ENCODE results near the gene DNAJC1. TPM values are rescaled to one million over a fixed set of nuclear protein-coding genes. Genes with fewer than 3 reads are reported as not detected.
A peak's percentile ranks its signal among the peaks of the same experiment; 100 is the strongest.

Gene DNAJC1
- total and polyA plus RNA-seq, 5 donors from 2014 or later, result 12.9 to 27.5 (median 22.7) TPM

GRCh38 chr10:21969326-21970287, 33.9 kb downstream of the DNAJC1 start:
- Mint-ChIP-seq H3K4me3 (no peak overlapping the region), H3K9me3 (peaks cover 0 to 6% (median 2%) of the 10 kb centered on the region in 7 donors)

GRCh38 chr10:21964983-21965665, 38.4 kb downstream of the DNAJC1 start:
- ATAC-seq (ENCODE audit: low read depth in 2 of 2), result no peak
- H3K27me3 Mint-ChIP-seq, result no peaks in the 10 kb centered on the region

More at GRCh38 chr10:21969326-21970287, 33.9 kb downstream of the DNAJC1 start:
- Histone ChIP-seq H3K27me3 (ENCODE audit: control insufficient read depth, insufficient read depth, low read length) (no peaks in the 10 kb centered on the region), H3K36me3 (ENCODE audit: control insufficient read depth, insufficient read depth, low read length) (no peaks in the 10 kb centered on the region), H3K4me3 (ENCODE audit: low read depth, low read length) (no peak overlapping the region), H3K27ac (ENCODE audit: insufficient read depth, low read length, poor library complexity, severe bottlenecking) (no peak overlapping the region), H3K9me3 (ENCODE audit: control insufficient read depth in 2 of 2, low read length in 2 of 2) (no peaks in the 10 kb centered on the region), H3K4me1 (ENCODE audit: control insufficient read depth, insufficient read depth, low read length, poor library complexity, severe bottlenecking) (no peaks in the 10 kb centered on the region)
- DNase-seq, result no peak
- H3K36me3 Mint-ChIP-seq, result no peaks in the 10 kb centered on the region
- no peak overlapping the region for H3K27ac Mint-ChIP-seq
- H3K27me3 Mint-ChIP-seq, result no peaks in the 10 kb centered on the region
- H3K4me1 Mint-ChIP-seq, result peaks cover 0 to 6% (median 4%) of the 10 kb centered on the region in 4 donors
- no peak for ATAC-seq (ENCODE audit: low read depth in 2 of 2)

GRCh38 chr10:21962358-21962757, 41.2 kb downstream of the DNAJC1 start:
- peaks cover 0 to 6% (median 4%) of the 10 kb centered on the region in 7 donors for H3K9me3 Mint-ChIP-seq
- H3K27ac Mint-ChIP-seq, result no peak overlapping the region
- H3K36me3 ChIP-seq (ENCODE audit: control insufficient read depth, insufficient read depth, low read length), result no peaks in the 10 kb centered on the region
- no peak overlapping the region for H3K4me3 ChIP-seq (ENCODE audit: low read depth, low read length)
- H3K27ac ChIP-seq (ENCODE audit: insufficient read depth, low read length, poor library complexity, severe bottlenecking), result no peak overlapping the region
- ATAC-seq (ENCODE audit: low read depth in 2 of 2), result no peak
- no peaks in the 10 kb centered on the region for H3K27me3 ChIP-seq (ENCODE audit: control insufficient read depth, insufficient read depth, low read length)
- H3K4me3 Mint-ChIP-seq, result no peak overlapping the region
- H3K4me1 ChIP-seq (ENCODE audit: control insufficient read depth, insufficient read depth, low read length, poor library complexity, severe bottlenecking), result no peaks in the 10 kb centered on the region
- H3K36me3 Mint-ChIP-seq, result no peaks in the 10 kb centered on the region
- no peak for DNase-seq
- H3K9me3 ChIP-seq (ENCODE audit: control insufficient read depth in 2 of 2, low read length in 2 of 2), result no peaks in the 10 kb centered on the region
- no peaks in the 10 kb centered on the region for H3K27me3 Mint-ChIP-seq
- peaks cover 15 to 18% (median 16%) of the 10 kb centered on the region in 4 donors for H3K4me1 Mint-ChIP-seq

More at GRCh38 chr10:21964983-21965665, 38.4 kb downstream of the DNAJC1 start:
- no peaks in the 10 kb centered on the region for H3K9me3 ChIP-seq (ENCODE audit: control insufficient read depth in 2 of 2, low read length in 2 of 2)
- Mint-ChIP-seq H3K4me3 (no peak overlapping the region), H3K4me1 (peaks cover 11 to 13% (median 12%) of the 10 kb centered on the region in 4 donors), H3K36me3 (no peaks in the 10 kb centered on the region), H3K9me3 (peaks cover 0 to 6% (median 2%) of the 10 kb centered on the region in 7 donors), H3K27ac (no peak overlapping the region)
- no peak overlapping the region for H3K27ac ChIP-seq (ENCODE audit: insufficient read depth, low read length, poor library complexity, severe bottlenecking)
- DNase-seq, result no peak
- no peaks in the 10 kb centered on the region for H3K4me1 ChIP-seq (ENCODE audit: control insufficient read depth, insufficient read depth, low read length, poor library complexity, severe bottlenecking)
- no peak overlapping the region for H3K4me3 ChIP-seq (ENCODE audit: low read depth, low read length)
- H3K27me3 ChIP-seq (ENCODE audit: control insufficient read depth, insufficient read depth, low read length), result no peaks in the 10 kb centered on the region
- no peaks in the 10 kb centered on the region for H3K36me3 ChIP-seq (ENCODE audit: control insufficient read depth, insufficient read depth, low read length)

- ATAC-seq (ENCODE audit: low read depth in 2 of 2), result no peak
- DNase-seq, result no peak
- Histone ChIP-seq H3K4me1 (ENCODE audit: control insufficient read depth, insufficient read depth, low read length, poor library complexity, severe bottlenecking) (no peaks in the 10 kb centered on the region), H3K27me3 (ENCODE audit: control insufficient read depth, insufficient read depth, low read length) (no peaks in the 10 kb centered on the region), H3K36me3 (ENCODE audit: control insufficient read depth, insufficient read depth, low read length) (no peaks in the 10 kb centered on the region), H3K9me3 (ENCODE audit: control insufficient read depth in 2 of 2, low read length in 2 of 2) (no peaks in the 10 kb centered on the region), H3K27ac (ENCODE audit: insufficient read depth, low read length, poor library complexity, severe bottlenecking) (no peak overlapping the region), H3K4me3 (ENCODE audit: low read depth, low read length) (no peak overlapping the region)
- Mint-ChIP-seq H3K4me3 (no peak overlapping the region), H3K9me3 (peaks cover 0 to 6% (median 2%) of the 10 kb centered on the region in 7 donors), H3K4me1 (peaks cover 15 to 18% (median 16%) of the 10 kb centered on the region in 4 donors), H3K36me3 (no peaks in the 10 kb centered on the region), H3K27ac (peak overlapping the region in 1 of 3 donors; percentile 21), H3K27me3 (no peaks in the 10 kb centered on the region)
These were observed 41.7 kb downstream of the DNAJC1 start for GRCh38 chr10:21961847-21962246.

GRCh38 chr10:21959998-21960397, 43.5 kb downstream of the DNAJC1 start:
- peaks cover 15 to 18% (median 16%) of the 10 kb centered on the region in 4 donors for H3K4me1 Mint-ChIP-seq
- peak overlapping the region in 2 of 3 donors; percentile 1 to 29 for H3K27ac Mint-ChIP-seq
- H3K9me3 Mint-ChIP-seq, result peaks cover 0 to 4% (median 0%) of the 10 kb centered on the region in 7 donors
- no peaks in the 10 kb centered on the region for H3K36me3 Mint-ChIP-seq
- Histone ChIP-seq H3K27me3 (ENCODE audit: control insufficient read depth, insufficient read depth, low read length) (no peaks in the 10 kb centered on the region), H3K9me3 (ENCODE audit: control insufficient read depth in 2 of 2, low read length in 2 of 2) (no peaks in the 10 kb centered on the region), H3K27ac (ENCODE audit: insufficient read depth, low read length, poor library complexity, severe bottlenecking) (no peak overlapping the region), H3K36me3 (ENCODE audit: control insufficient read depth, insufficient read depth, low read length) (no peaks in the 10 kb centered on the region), H3K4me3 (ENCODE audit: low read depth, low read length) (no peak overlapping the region), H3K4me1 (ENCODE audit: control insufficient read depth, insufficient read depth, low read length, poor library complexity, severe bottlenecking) (no peaks in the 10 kb centered on the region)
- no peak overlapping the region for H3K4me3 Mint-ChIP-seq
- no peak for DNase-seq
- no peaks in the 10 kb centered on the region for H3K27me3 Mint-ChIP-seq
- ATAC-seq (ENCODE audit: low read depth in 2 of 2), result no peak

GRCh38 chr10:21954690-21955089, 48.8 kb downstream of the DNAJC1 start:
- Mint-ChIP-seq H3K36me3 (no peaks in the 10 kb centered on the region), H3K27ac (no peak overlapping the region), H3K4me3 (no peak overlapping the region), H3K27me3 (no peaks in the 10 kb centered on the region), H3K9me3 (no peaks in the 10 kb centered on the region), H3K4me1 (peaks cover 0 to 9% (median 4%) of the 10 kb centered on the region in 4 donors)
- no peaks in the 10 kb centered on the region for H3K9me3 ChIP-seq (ENCODE audit: control insufficient read depth in 2 of 2, low read length in 2 of 2)
- H3K4me3 ChIP-seq (ENCODE audit: low read depth, low read length), result no peak overlapping the region
- ATAC-seq (ENCODE audit: low read depth in 2 of 2) (no peak), DNase-seq (no peak)
- H3K27me3 ChIP-seq (ENCODE audit: control insufficient read depth, insufficient read depth, low read length), result no peaks in the 10 kb centered on the region
- no peaks in the 10 kb centered on the region for H3K4me1 ChIP-seq (ENCODE audit: control insufficient read depth, insufficient read depth, low read length, poor library complexity, severe bottlenecking)
- no peaks in the 10 kb centered on the region for H3K36me3 ChIP-seq (ENCODE audit: control insufficient read depth, insufficient read depth, low read length)
- H3K27ac ChIP-seq (ENCODE audit: insufficient read depth, low read length, poor library complexity, severe bottlenecking), result no peak overlapping the region

- ATAC-seq (ENCODE audit: low read depth in 2 of 2) (no peak), DNase-seq (no peak)
- Histone ChIP-seq H3K27ac (ENCODE audit: insufficient read depth, low read length, poor library complexity, severe bottlenecking) (no peak overlapping the region), H3K4me1 (ENCODE audit: control insufficient read depth, insufficient read depth, low read length, poor library complexity, severe bottlenecking) (no peaks in the 10 kb centered on the region), H3K9me3 (ENCODE audit: control insufficient read depth in 2 of 2, low read length in 2 of 2) (no peaks in the 10 kb centered on the region), H3K36me3 (ENCODE audit: control insufficient read depth, insufficient read depth, low read length) (no peaks in the 10 kb centered on the region), H3K27me3 (ENCODE audit: control insufficient read depth, insufficient read depth, low read length) (no peaks in the 10 kb centered on the region), H3K4me3 (ENCODE audit: low read depth, low read length) (no peak overlapping the region)
- no peaks in the 10 kb centered on the region for H3K36me3 Mint-ChIP-seq
- no peak overlapping the region for H3K27ac Mint-ChIP-seq
- H3K9me3 Mint-ChIP-seq, result no peaks in the 10 kb centered on the region
- H3K4me3 Mint-ChIP-seq, result no peak overlapping the region
- peaks cover 0 to 9% (median 4%) of the 10 kb centered on the region in 4 donors for H3K4me1 Mint-ChIP-seq
- H3K27me3 Mint-ChIP-seq, result no peaks in the 10 kb centered on the region
These were observed 49.4 kb downstream of the DNAJC1 start for GRCh38 chr10:21954132-21954531.
